Measurements from ENCODE around the gene NINL. TPM values are rescaled to one million over a fixed set of nuclear protein-coding genes. Genes with fewer than 3 reads are reported as not detected.

NINL gene
- total RNA-seq, 6 experiments from 2014 or later: 3.6 to 16.0 (median 7.1) TPM

GRCh38 chr20:25484224-25484846 lies 101.0 kb downstream of the NINL start:
- no peaks in the 10 kb centered on the region for H3K9me3 ChIP-seq
- H3K4me1 ChIP-seq: no peaks in the 10 kb centered on the region
- TF ChIP-seq CTCF (IDR thresholded peaks at IDR 0.05) (no peak), POLR2A (IDR thresholded peaks at IDR 0.05) (no peak)
- 73% methylated on average over 6 of the region's 9 CpGs for WGBS (ENCODE audit: insufficient coverage, low coverage, low lambda C conversion rate, missing lambda C conversion rate)
- no peaks in the 10 kb centered on the region for H3K27me3 ChIP-seq
- peaks cover 0 to 15% (median 4%) of the 10 kb centered on the region in 4 donors for H3K36me3 ChIP-seq
- H3K4me3 ChIP-seq: no peak overlapping the region
- ATAC-seq (no peak), DNase-seq (no peak)
- H3K27ac ChIP-seq: no peak overlapping the region
- intact Hi-C loops (cut with DNase I): no loop called here

- Histone ChIP-seq H3K4me1 (no peaks in the 10 kb centered on the region), H3K27me3 (no peaks in the 10 kb centered on the region), H3K27ac (no peak overlapping the region), H3K9me3 (no peaks in the 10 kb centered on the region), H3K4me3 (no peak overlapping the region), H3K36me3 (peaks cover 0 to 18% (median 4%) of the 10 kb centered on the region in 4 donors)
- intact Hi-C loops (cut with DNase I): no loop called here
- no peak for DNase-seq
- TF ChIP-seq CTCF (IDR thresholded peaks at IDR 0.05) (no peak), POLR2A (IDR thresholded peaks at IDR 0.05) (no peak)
- 84% methylated on average over 9 of the region's 14 CpGs for WGBS (ENCODE audit: insufficient coverage, low coverage, low lambda C conversion rate, missing lambda C conversion rate)
- no peak for ATAC-seq
Measured at GRCh38 chr20:25483431-25484132, 101.7 kb downstream of the NINL start.

GRCh38 chr20:25481918-25482253 lies 103.4 kb downstream of the NINL start:
- Histone ChIP-seq H3K4me3 (no peak overlapping the region), H3K27ac (no peak overlapping the region), H3K4me1 (no peaks in the 10 kb centered on the region), H3K36me3 (peaks cover 0 to 16% (median 4%) of the 10 kb centered on the region in 4 donors), H3K27me3 (no peaks in the 10 kb centered on the region), H3K9me3 (no peaks in the 10 kb centered on the region)
- ATAC-seq (no peak), DNase-seq (no peak)
- intact Hi-C loops (cut with DNase I): no loop called here
- TF ChIP-seq POLR2A (IDR thresholded peaks at IDR 0.05): no peak
- TF ChIP-seq CTCF (IDR thresholded peaks at IDR 0.05): no peak
- 80% methylated on average over 2 of the region's 12 CpGs for WGBS (ENCODE audit: insufficient coverage, low coverage, low lambda C conversion rate, missing lambda C conversion rate)

GRCh38 chr20:25481235-25481917 lies 104.0 kb downstream of the NINL start:
- H3K27ac ChIP-seq: no peak overlapping the region
- no peaks in the 10 kb centered on the region for H3K27me3 ChIP-seq
- H3K9me3 ChIP-seq: no peaks in the 10 kb centered on the region
- DNase-seq: no peak
- no peak overlapping the region for H3K4me3 ChIP-seq
- peaks cover 0 to 16% (median 4%) of the 10 kb centered on the region in 4 donors for H3K36me3 ChIP-seq
- no peak for ATAC-seq
- WGBS (ENCODE audit: insufficient coverage, low coverage, low lambda C conversion rate, missing lambda C conversion rate): 83% methylated on average over 1 of the region's 11 CpGs
- H3K4me1 ChIP-seq: no peaks in the 10 kb centered on the region
- TF ChIP-seq POLR2A (IDR thresholded peaks at IDR 0.05) (no peak), CTCF (IDR thresholded peaks at IDR 0.05) (no peak)
- intact Hi-C loops (cut with DNase I): no loop called here

Measured in right lobe of liver (tissue), 6 donors.